ENCODE measurements around the gene NID1. TPM values are rescaled to one million over a fixed set of nuclear protein-coding genes. Genes with fewer than 3 reads are reported as not detected.

NID1 gene
- total and polyA plus RNA-seq, 2 donors (not counting 3 experiments of a cell fraction or from before 2014, with no cell fraction given) = 87.0 to 109 TPM

DNA sequence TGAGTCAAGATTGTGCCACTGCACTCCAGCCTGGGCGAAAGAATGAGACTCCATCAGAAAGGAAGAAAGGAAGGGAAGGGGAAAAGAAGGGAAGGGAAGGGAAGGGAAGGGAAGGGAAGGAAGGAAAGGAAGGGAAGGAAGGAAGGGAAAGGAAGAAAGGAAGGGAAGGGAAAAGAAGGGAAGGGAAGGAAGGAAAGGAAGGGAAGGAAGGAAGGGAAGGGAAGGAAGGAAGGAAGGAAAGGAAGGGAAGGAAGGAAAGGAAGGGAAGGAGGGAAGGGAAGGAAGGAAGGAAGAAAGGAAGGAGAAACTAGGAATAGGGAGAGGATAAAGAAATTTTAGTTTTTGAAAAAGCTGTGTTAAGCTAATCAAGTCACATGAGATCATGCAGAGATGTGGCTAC lies 33.4 kb upstream of the NID1 start:
- no TSS peak for BruUV-seq (replicated peaks)
- dilution Hi-C loops (cut with MboI; ENCODE audit: extremely low pct_ligation_motif_present, low sequenced_read_pairs) = no loop called here

More for the DNA sequence above, 33.4 kb upstream of the NID1 start:
- H2AFZ ChIP-seq (ENCODE audit: low read depth, low read length) = no peak overlapping the region
- FAIRE-seq (no peak), DNase-seq (ENCODE audit: low read depth, low spot score) (no peak)
- H3K79me2 ChIP-seq (ENCODE audit: control insufficient read depth, insufficient read depth, low read length) = no peaks in the 10 kb centered on the region
- ChIA-PET POLR2A (no interaction called here), CTCF (interaction anchor here (0.6 kb wide), 1 partner anchor 11 kb away, joined by 3 read pairs; no protein-coding TSS in a partner anchor)
- intact Hi-C loops (cut with micrococcal nuclease) = no loop called here
- H3K4me1 ChIP-seq (ENCODE audit: control insufficient read depth, extremely low read depth, insufficient read depth, low read length) = no peaks in the 10 kb centered on the region
- H3K9ac ChIP-seq (replicated peaks; ENCODE audit: extremely low read depth, insufficient read depth, low read length) = no peak overlapping the region
- H3K27ac ChIP-seq (ENCODE audit: insufficient read depth, low read depth, low read length) = no peak overlapping the region
- no peak overlapping the region for H3K4me2 ChIP-seq (ENCODE audit: insufficient read depth, low read length)
- no peaks in the 10 kb centered on the region for H3K27me3 ChIP-seq (ENCODE audit: control insufficient read depth in 2 of 2, insufficient read depth in 2 of 2, low read length in 2 of 2)
- no peaks in the 10 kb centered on the region for H3K9me1 ChIP-seq (replicated peaks; ENCODE audit: control insufficient read depth, extremely low read depth, insufficient read depth, low read length)
- TF ChIP-seq, protein P1, sequence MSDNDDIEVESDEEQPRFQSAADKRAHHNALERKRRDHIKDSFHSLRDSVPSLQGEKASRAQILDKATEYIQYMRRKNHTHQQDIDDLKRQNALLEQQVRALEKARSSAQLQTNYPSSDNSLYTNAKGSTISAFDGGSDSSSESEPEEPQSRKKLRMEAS (IDR thresholded peaks at IDR 0.05; ENCODE audit: insufficient read depth, insufficient read length) = no peak
- no peak for TF ChIP-seq MYC (IDR thresholded peaks at IDR 0.05; ENCODE audit: low read depth, low read length)
- TF ChIP-seq POLR2A (IDR thresholded peaks at IDR 0.05; ENCODE audit: low read depth, low read length) = no peak
- no peak for TF ChIP-seq GATA2 (IDR thresholded peaks at IDR 0.05; ENCODE audit: insufficient read depth, insufficient read length, low read depth, low read length)
- TF ChIP-seq POLR2AphosphoS5 (IDR thresholded peaks at IDR 0.05; ENCODE audit: insufficient read depth, low read depth, low read length) = no peak
- TF ChIP-seq FOS (IDR thresholded peaks at IDR 0.05; ENCODE audit: borderline replicate concordance, insufficient read depth, low read length) = no peak
- TF ChIP-seq, protein P2, sequence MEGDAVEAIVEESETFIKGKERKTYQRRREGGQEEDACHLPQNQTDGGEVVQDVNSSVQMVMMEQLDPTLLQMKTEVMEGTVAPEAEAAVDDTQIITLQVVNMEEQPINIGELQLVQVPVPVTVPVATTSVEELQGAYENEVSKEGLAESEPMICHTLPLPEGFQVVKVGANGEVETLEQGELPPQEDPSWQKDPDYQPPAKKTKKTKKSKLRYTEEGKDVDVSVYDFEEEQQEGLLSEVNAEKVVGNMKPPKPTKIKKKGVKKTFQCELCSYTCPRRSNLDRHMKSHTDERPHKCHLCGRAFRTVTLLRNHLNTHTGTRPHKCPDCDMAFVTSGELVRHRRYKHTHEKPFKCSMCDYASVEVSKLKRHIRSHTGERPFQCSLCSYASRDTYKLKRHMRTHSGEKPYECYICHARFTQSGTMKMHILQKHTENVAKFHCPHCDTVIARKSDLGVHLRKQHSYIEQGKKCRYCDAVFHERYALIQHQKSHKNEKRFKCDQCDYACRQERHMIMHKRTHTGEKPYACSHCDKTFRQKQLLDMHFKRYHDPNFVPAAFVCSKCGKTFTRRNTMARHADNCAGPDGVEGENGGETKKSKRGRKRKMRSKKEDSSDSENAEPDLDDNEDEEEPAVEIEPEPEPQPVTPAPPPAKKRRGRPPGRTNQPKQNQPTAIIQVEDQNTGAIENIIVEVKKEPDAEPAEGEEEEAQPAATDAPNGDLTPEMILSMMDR (IDR thresholded peaks at IDR 0.05; ENCODE audit: extremely low read depth in 1 of 2, insufficient read depth in 1 of 2, low read depth in 1 of 2, low read length in 2 of 2) = no peak
- TF ChIP-seq EZH2 (IDR thresholded peaks at IDR 0.05; ENCODE audit: borderline replicate concordance, low read depth, low read length, severe bottlenecking) = no peak
- TF ChIP-seq JUN (IDR thresholded peaks at IDR 0.05; ENCODE audit: borderline replicate concordance, insufficient read depth, insufficient read length, low read depth) = no peak
- no peaks in the 10 kb centered on the region for H4K20me1 ChIP-seq (replicated peaks; ENCODE audit: control insufficient read depth, extremely low read depth, insufficient read depth, low read length)
- no peak overlapping the region for H3K4me3 ChIP-seq (replicated peaks in 1 of 3; ENCODE audit: insufficient read depth in 1 of 3, low read depth in 1 of 3, low read length in 3 of 3)
- H3K9me3 ChIP-seq (replicated peaks; ENCODE audit: control insufficient read depth, insufficient read depth, low read length) = no peaks in the 10 kb centered on the region
- H3K36me3 ChIP-seq (ENCODE audit: control insufficient read depth in 2 of 2, extremely low read depth in 1 of 2, insufficient read depth in 2 of 2, low read length in 2 of 2) = no peaks in the 10 kb centered on the region

Measured in endothelial cell of umbilical vein (primary cell).